Measurements from ENCODE around the gene UNC79.

The UNC79 gene

GRCh38 chr14:93628048-93628447 is 197.3 kb downstream of the UNC79 start:
- TF ChIP-seq CTCF (IDR thresholded peaks at IDR 0.05), result no peak

- no peak for TF ChIP-seq CTCF (IDR thresholded peaks at IDR 0.05)
Measured at GRCh38 chr14:93629643-93630042, 198.9 kb downstream of the UNC79 start.

- TF ChIP-seq CTCF (IDR thresholded peaks at IDR 0.05), result no peak
Measured at GRCh38 chr14:93638790-93639189, 208.1 kb downstream of the UNC79 start.

- no peak for TF ChIP-seq CTCF (IDR thresholded peaks at IDR 0.05)
Measured at GRCh38 chr14:93643127-93643526, 212.4 kb downstream of the UNC79 start.

- TF ChIP-seq CTCF (IDR thresholded peaks at IDR 0.05), result no peak
Measured at GRCh38 chr14:93643676-93644075, 212.9 kb downstream of the UNC79 start.

GRCh38 chr14:93645200-93645599 is 214.5 kb downstream of the UNC79 start:
- no peak for TF ChIP-seq CTCF (IDR thresholded peaks at IDR 0.05)

GRCh38 chr14:93648440-93649168 is 217.9 kb downstream of the UNC79 start:
- TF ChIP-seq CTCF (IDR thresholded peaks at IDR 0.05), result peak; percentile 61

GRCh38 chr14:93654599-93654998 is 223.9 kb downstream of the UNC79 start:
- TF ChIP-seq CTCF (IDR thresholded peaks at IDR 0.05), result no peak; the same call in 1 of the 2 replicates
